ENCODE results near the gene KLK1.
"Not testable (repeated sequence)": the region's sequence is repeated elsewhere in the genome, so short reads cannot be mapped to it uniquely, and the experiment has no call there.

Gene KLK1

GRCh38 chr19:50814883-50815282, 8.7 kb downstream of the KLK1 start:
- DNase-seq (ENCODE audit: low spot score), result no peak

DNA sequence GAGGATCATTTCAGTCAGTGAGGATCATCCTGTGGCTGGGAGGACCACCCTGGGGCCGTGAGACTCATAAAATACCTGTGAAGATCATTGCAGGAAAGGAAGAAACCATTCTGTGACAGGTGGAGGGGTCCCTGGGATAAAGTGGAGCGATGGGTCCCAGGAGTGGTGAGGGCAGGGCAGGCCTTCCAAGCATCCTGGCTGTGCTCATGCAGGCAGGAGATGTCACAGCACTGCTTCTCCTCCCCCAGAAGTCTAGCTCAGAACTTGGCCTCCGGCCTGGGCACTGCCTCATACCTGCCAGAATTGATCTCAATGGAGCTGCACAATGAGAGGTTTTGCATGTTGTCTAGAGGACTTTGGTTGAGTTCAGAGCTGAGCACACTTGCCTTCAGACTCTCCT, 11.1 kb downstream of the KLK1 start:
- DNase-seq (ENCODE audit: low spot score), result no peak

DNA sequence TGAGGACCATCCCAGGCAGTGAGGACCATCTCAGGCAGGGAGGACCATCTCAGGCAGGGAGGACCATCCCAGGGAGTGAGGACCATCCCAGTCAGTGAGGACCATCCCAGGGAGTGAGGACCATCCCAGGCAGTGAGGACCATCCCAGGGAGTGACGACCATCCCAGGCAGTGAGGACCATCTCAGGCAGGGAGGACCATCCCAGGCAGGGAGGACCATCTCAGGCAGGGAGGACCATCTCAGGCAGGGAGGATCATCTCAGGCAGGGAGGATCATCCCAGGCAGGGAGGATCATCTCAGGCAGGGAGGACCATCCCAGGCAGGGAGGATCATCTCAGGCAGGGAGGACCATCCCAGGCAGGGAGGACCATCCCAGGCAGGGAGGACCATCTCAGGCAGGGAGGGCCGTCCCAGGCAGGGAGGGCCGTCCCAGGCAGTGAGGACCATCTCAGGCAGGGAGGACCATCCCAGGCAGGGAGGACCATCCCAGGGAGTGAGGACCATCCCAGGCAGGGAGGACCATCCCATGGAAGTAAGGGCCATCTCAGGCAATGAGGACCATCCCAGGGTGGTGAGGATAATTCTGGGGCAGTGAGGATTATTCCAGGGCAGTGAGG, 11.9 kb downstream of the KLK1 start:
- DNase-seq (ENCODE audit: low spot score), result not testable (repeated sequence)

DNA sequence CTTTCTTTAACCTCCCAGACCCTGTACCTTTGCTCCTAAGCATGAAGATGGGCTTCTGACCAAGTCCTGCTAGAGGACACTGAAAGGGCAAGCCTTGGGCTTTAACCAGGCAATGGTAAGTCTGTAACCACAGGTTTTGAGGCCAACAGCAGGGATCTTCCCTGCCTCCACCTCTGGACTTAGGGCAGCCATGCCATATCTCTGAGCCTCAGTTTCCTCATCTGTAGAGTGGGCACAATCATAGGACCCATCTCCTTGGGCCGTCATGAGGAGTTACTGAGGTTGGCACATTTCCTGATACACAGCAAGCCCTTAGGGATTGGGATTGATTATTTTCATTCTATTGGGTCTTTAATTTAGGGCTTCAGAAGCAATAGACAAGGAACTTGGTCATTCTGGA, 14.7 kb downstream of the KLK1 start:
- no peak for DNase-seq (ENCODE audit: low spot score)

DNA sequence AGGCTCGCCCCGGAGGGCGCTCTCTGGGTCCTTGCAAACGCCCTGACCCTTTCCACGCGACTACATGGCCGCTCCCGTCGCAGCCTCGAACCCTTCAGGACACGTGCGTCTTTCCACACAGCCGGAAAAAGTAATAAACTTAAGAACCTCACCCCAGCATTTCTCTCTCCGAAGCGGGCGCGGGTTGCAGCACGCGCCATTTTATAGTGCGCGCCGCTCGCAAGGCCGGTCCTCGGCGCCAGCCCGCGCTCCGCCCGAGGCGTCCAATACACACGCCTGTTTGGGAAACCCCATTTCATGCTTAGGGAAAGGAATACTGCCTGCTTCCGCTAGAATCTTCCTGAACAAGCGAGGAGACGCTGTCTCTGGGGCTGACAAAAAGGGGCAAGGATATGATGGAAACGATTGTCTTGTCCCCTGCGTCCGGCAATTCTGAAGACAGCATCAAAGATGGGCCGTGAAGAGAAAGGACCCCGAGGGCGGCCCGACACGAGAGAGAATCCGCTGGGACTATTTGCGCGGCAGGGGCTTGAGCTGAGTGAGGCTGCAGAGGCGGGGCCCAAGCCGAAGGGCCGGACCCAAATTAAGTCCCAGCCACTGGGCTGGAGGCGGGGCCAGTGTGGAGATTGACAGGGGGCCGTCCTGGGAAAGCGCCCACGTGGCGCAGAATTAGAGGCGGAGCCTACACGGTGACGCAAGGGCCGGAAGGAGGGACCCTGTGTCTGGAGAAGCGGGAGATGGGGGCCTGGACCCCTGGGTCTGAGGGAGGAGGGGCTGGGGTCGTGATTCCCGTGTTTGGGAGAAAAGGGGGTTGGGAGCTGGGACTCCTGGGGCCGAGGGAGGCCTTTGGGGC, 18.9 kb downstream of the KLK1 start:
- peak; percentile 99 for DNase-seq (ENCODE audit: low spot score)

- no peak for DNase-seq (ENCODE audit: low spot score)
Observed at GRCh38 chr19:50803633-50804419, 19.8 kb downstream of the KLK1 start.

GRCh38 chr19:50801107-50801506, 22.5 kb downstream of the KLK1 start:
- no peak for DNase-seq (ENCODE audit: low spot score)

DNA sequence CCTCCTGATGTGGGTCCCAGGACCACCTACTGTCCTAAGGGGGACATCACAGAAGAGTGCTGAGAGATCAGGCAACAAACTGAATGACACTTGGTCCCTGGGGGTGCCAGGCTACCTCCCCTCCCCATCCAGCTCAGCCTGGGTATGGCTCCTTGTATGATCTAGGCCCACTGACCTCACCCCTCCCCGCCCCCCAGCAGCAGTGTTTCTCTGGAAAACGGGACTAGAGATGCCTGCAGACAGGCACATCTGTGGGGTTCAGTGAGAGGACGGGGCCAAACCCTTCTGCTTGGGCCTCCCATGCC, 24.1 kb downstream of the KLK1 start:
- no peak for DNase-seq (ENCODE audit: low spot score)

DNA sequence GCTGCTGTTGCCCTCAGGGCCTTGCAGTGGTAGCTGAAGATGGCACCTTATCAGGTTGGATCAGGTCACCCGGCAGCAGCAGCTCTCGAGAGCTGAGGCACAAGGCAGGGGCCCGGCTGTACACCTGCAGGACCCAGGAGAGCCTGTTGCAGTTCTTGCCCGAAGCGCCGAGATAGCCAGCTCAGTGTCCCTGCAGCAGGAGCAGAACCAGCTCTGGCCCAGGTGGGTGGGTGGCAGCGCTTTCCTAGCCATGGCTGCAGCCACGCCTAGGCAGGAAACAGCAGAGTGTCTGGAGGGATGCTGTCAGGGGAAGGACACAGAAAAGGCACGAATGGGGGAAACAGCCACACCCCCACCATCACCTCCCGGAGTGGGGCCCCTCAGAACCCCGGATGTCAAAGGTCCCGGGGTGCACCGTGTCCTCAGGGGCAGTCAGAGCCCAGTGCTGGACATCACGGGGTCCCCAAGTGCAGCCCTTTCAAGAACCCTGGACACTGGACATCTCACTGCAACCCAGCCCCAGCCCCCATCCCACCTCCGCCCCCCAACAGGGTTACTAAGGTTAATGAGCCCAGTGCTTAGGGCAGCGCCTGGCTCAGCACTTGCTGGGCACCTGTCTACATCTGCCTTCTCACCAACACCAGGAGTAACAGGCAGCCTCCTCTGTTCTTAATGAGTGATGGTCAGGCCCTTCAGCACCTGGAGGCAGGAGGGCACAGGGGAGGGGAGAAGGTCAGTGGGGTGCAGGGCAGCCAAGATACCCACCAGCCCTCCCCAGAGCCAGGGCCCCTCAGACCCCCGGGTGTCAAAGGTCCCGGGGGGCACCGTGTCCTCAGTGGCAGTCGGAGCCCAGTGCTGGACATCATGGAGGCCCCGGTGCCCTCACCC, 24.7 kb downstream of the KLK1 start:
- no peak for DNase-seq (ENCODE audit: low spot score)

- no peak for DNase-seq (ENCODE audit: low spot score)
Observed at GRCh38 chr19:50797781-50798658, 25.6 kb downstream of the KLK1 start.

DNA sequence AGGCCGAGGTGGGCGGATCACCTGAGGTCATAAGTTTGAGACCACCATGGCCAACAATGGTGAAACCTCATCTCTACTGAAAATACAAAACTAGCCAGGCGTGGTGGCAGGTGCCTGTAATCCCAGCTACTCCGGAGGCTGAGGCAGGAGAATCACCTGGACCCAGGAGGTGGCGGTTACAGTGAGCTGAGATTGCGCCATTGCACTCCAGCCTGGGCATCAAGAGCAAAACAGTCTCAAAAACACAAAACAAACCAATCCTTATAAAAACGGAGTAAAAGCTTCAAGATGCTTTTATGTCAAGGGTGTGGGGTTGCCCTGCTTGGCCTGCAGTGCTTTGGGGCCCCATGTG, 26.2 kb downstream of the KLK1 start:
- DNase-seq (ENCODE audit: low spot score), result no peak

- no peak for DNase-seq (ENCODE audit: low spot score)
Observed at GRCh38 chr19:50796634-50797428, 26.8 kb downstream of the KLK1 start.

- no peak for DNase-seq (ENCODE audit: low spot score)
Observed at GRCh38 chr19:50796128-50796633, 27.4 kb downstream of the KLK1 start.

DNA sequence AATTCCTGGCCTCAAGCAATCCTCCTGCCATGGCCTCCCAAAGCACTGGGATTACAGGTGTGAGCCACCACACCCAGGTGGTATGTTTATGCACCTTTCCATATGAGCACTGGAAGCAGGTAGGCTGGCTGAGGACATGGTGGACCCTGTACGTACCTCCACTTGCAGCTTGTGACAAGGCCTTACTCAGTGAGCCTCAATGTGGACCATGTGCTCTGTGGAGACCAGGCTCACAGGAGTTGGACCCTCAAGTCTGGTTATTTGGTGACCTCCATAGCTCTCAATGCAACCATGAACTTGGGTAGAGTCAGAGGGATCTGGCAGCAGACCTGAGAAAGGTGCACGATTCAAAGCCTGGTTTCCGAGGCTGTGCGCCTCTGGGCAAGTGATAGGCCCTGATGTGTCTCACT, 27.9 kb downstream of the KLK1 start:
- no peak for DNase-seq (ENCODE audit: low spot score)

GRCh38 chr19:50794876-50795663, 28.5 kb downstream of the KLK1 start:
- no peak for DNase-seq (ENCODE audit: low spot score)

DNA sequence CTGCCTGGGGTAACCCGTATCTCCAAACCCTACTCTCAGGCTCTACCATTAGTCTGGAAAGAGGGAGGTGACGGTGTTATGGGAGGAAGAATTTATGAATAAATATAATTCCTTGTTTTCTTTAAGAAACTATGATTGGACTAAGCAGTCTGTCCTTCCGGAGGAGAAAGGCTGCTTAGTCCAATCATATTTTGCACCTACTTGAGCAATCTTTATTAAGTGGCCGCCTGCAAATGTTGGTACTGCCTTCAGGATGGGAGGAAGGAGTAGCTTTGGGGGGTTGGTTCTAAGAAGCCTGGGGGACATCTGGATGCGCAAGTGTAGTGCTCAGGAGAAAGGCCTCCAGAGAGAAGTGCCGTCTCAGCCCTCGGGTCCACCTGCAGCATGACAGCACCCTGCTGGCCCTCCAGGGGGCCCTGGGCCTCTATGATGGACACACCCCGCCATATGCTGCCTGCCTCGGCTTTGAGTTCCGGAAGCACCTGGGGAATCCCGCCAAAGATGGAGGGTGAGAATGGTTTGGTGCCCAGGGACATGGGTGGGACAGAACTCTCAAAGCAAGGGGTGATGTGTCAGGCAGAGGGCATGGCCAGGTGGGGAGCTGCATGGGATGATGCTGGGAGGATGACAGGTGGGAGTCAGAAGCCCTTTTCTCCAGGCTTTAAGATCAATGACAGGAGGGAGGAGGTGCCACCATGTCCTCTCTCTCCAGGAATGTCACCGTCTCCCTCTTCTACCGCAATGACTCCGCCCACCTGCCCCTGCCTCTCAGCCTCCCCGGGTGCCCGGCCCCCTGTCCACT, 29.3 kb downstream of the KLK1 start:
- no peak for DNase-seq (ENCODE audit: low spot score)

DNA sequence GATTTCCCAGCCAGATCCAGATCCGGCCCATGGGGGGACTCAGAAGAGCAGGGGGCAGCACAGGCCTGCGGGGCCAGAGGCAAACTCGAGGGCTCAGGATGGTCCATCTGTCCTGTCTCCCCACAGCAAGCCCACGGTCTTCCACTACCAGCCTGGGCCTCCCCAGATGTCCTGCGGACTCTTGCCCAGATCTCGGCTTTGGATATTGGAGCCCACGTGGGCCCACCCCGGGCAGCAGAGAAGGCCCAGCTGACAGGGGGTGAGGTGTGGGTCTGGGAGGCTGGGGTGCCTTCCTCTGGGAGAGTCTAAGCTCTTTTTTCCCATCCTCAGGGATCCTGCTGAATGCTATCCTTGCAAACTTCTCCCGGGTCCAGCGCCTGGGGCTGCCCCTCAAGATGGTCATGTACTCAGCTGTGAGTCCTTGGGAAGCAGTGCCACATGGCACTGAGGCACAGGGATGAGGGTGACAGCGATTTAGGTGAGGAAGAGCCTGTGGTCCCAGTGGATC, 30.0 kb downstream of the KLK1 start:
- DNase-seq (ENCODE audit: low spot score), result no peak

All from hepatic stellate cell (primary cell).